ENCODE results near the gene HNRNPM.
"Not testable (repeated sequence)": the region's sequence is repeated elsewhere in the genome, so short reads cannot be mapped to it uniquely, and the experiment has no call there.

Gene HNRNPM, protein sequence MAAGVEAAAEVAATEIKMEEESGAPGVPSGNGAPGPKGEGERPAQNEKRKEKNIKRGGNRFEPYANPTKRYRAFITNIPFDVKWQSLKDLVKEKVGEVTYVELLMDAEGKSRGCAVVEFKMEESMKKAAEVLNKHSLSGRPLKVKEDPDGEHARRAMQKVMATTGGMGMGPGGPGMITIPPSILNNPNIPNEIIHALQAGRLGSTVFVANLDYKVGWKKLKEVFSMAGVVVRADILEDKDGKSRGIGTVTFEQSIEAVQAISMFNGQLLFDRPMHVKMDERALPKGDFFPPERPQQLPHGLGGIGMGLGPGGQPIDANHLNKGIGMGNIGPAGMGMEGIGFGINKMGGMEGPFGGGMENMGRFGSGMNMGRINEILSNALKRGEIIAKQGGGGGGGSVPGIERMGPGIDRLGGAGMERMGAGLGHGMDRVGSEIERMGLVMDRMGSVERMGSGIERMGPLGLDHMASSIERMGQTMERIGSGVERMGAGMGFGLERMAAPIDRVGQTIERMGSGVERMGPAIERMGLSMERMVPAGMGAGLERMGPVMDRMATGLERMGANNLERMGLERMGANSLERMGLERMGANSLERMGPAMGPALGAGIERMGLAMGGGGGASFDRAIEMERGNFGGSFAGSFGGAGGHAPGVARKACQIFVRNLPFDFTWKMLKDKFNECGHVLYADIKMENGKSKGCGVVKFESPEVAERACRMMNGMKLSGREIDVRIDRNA

DNA sequence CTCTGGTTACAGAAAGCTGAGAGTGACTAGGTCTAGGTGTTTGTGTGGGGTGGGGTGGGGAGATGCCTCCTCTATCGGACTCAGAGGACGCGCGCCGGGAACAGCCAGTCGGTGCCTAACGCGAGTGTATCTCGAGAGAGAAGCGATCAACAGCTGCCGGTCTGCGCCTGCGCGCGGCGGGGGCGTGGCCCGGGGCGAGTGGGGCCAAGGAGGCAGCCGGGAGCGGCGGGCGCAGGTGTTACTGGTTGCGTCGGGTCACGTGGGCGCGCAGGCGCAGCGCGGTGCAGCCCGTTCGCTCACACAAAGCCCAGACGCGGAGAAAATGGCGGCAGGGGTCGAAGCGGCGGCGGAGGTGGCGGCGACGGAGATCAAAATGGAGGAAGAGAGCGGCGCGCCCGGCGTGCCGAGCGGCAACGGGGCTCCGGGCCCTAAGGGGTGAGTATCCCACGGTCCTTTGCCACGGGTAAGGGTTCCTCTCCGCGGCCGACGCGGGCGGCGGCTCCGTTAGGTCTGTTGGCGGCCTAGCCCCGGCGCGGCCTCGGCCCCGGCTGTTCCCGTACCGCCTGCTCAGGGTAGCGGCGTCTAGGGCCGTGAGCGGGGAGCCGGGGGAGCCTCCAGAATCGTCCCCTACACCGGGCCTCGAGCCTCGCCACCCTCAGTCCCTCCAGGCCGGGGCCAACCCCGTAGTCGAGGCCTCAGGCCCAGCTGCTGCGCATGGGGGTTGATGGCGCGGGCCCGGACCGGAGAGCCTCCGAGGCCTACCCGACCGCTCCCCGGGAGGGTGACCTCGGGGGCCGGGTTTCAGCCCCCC, at the start of gene HNRNPM:
HNRNPM (plus strand) TSS at position 299 of the 811 bp plus-strand sequence; CDS start at position 323, 24 bp downstream.
- peak; percentile 77 to 100 (median 97) for DNase-seq

DNA sequence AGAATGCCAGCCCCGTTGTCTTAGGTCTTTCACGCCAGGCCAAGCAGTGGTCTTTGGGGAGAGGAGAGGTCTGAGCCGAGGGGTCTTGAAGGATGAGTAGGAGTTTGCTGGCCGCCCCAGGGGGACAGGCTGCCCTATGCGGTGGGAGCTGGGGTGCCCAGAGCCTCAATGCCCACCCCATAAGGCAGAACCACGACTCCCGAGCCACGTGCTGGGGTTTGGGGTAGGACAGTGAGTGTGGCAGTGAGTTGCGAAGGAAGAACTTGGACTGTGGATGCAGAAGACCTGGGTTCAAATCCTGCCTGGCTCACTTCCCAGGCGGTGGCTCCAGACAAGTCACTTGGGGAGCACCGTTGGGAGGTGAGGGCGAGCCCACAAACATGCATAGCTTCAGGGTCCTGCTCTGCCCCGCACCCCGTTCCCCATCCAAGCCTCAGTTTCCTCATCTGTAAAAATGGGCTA, 49.1 kb upstream of the HNRNPM start:
- DNase-seq, result no peak

DNA sequence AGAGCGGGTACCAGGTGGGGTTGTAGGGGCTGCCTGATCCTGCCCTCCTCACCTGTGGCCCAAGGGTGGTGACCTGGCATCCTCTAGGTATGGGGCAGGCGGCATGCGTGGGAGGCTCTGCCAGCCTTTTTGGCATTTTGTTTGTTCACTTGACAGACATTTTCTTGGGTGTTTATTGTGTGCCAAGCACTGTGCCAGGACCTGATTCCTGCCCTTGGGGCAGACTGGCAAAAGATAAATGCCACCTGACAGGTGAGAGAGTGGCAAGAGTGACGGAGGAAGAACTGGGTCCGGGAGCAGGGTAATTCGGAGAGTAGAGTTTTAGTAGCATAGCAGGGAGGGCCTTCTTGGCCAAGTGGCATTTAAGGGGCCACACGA, 48.6 kb upstream of the HNRNPM start:
- DNase-seq, result no peak

DNA sequence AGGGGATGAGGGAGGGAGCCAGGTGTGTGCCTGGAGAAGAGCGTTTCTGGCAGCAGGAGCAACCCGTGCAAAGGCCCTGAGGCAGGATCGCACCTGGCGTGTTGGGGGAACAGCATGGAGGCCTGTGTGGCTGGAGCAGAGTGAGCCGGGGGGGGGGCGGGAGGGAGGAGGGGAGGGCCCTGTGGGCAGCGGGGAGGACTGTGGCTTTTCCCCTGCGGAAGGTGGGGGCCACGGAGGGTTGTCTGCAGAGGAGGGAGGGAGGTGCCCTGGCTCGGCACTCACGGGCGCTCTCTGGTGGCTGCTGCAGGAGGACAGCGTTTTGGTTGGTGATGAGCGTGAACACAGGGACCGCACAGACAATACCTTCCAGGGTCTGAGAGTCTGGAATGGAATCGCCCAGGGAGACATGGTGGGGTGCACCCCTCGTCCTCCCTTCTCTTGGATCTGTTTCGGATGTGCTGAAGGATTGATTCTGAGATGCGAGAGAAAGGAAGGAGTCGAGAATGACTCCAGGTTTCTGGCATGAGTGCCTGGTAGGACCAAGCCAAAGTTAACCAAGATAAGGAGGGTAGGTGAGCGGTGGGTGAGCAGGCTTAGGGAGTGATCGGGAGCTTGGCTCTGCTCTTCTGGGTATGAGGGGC, 48.1 kb upstream of the HNRNPM start:
- DNase-seq, result peak in 46 of 56 donors; percentile 9 to 81 (median 54)

DNA sequence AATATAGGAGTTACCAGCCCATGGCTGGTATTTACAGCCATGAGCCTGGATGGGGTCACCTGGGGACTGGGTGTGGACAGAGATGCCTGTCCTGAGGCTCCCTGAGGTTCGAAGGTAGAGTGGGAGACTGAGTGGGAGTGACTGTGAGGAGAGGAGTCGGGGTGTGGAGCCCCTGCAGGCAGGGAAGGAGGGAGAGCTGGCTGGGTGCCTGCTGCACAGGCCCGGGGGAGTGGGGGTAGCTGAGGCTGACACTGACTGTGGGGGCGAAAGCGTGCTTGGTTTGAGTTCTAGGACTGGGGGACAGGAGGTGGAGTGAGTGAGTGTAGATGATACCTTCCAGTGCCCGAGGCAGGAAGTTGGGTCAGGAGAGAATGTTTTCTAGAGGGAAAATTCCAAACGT, 47.5 kb upstream of the HNRNPM start:
- peak in 3 of 56 donors; percentile 11 to 13 (median 12) for DNase-seq

DNA sequence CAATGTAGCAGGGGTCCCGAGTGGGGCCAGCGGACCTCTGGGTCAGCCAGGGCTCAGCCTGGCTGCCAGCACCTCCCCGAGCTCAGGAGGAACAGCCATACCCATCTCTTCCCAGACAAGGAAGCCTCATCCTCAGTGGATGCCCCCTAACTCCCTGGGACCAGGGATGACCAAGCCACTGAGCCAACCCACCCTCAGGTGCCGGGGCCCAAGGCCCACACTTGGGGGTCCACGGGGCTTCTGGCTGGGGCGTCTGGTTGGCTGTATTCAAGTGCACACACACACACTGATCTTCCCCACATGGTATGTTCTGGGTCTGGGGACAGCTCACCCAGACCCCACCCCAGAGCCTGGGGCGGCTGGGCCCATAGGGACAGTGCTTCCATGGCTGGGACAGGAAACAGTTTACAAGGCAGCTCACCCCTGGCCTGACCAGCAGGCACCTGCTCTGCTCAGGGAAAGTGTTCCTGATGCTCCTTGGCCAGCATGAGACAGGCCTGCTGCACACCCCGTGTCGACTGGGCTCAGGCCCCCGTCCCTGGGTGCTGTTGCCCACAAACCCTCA, 46.9 kb upstream of the HNRNPM start:
- DNase-seq, result peak in 1 of 56 donors; percentile 23

DNA sequence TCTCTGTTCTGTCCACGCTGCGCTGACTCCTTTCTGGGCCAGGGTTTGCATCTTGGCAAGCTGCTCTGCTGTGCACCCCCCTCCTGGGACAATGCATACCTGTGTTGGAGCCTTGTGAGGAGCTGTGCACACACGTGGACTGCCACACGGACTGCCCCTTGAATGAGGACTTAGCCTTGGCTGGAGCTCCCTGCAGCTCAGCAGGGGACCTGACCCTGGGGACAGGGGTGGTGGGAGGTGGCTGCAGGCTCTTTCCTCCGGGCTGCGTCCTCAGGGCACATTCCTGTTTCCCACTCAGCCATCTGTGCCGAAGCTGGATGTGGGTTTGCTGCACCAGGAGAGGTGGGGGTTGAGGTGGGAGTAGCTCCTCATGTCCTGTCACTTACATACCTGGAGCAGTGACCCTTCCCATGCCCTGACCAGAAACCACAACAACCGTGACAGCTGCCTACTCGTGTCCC, 46.4 kb upstream of the HNRNPM start:
- peak in 11 of 56 donors; percentile 10 to 48 (median 23) for DNase-seq

DNA sequence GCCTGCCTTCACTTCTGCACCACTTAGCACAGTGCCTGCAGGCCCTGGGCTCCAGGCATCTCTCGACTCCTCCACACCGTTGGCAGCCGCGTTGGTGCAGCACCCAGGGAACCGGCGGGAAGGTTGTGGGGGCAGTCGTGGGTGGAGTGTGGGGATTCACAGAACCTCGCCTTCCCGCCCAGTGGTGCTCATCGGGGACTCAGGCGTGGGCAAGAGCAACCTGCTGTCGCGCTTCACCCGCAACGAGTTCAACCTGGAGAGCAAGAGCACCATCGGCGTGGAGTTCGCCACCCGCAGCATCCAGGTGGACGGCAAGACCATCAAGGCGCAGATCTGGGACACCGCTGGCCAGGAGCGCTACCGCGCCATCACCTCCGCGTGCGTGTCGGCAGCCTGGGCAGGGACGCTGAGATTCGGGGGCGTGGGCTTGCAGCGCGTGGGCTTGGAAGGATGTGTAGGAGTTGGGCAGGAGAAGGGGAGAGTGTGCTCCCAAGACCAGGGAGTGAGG, 45.0 kb upstream of the HNRNPM start:
- DNase-seq, result peak in 1 of 56 donors; percentile 11

DNA sequence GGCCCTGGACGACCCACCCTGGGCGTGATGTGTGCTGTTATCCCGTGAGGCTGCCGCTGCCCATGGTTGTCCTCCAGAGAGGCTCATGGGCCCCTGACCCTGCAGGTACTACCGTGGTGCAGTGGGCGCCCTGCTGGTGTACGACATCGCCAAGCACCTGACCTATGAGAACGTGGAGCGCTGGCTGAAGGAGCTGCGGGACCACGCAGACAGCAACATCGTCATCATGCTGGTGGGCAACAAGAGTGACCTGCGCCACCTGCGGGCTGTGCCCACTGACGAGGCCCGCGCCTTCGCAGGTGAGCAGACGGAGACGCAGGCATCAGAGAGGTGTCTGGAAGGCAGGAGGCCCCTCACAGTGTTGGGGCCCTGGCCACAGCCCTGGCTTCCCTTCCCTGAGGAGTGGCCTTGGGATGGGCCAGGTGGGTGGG, 42.8 kb upstream of the HNRNPM start:
- no peak for DNase-seq

DNA sequence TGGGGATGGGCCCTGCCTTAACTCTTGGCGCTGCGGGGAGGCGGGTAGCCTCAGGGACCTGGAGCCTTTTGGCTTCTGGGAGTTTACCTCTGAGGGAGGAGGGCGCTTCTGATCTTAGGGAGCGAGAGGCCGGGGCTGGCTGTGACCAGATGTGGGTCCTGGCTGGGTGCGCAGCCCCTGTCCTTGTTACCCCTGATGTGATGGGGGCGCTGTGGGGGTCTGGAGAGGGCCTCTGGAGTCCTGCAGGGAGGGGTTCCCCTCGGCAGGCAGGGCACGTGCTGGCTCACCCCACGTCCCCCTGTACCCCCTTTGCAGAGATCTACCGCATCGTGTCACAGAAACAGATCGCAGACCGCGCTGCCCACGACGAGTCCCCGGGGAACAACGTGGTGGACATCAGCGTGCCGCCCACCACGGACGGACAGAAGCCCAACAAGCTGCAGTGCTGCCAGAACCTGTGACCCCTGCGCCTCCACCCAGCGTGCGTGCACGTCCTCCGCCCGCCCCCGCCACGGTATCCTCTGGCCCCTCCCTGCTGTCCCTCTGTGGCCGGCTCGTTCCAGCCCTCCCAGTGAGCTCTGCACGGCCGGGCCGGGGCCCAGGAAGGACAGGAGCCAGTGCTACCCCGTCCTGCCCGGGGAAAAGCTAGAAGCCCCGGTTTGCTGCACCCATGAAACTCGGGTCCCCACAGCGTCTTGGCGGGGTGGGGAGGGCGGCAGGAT, 41.5 kb upstream of the HNRNPM start:
- DNase-seq, result no peak

DNA sequence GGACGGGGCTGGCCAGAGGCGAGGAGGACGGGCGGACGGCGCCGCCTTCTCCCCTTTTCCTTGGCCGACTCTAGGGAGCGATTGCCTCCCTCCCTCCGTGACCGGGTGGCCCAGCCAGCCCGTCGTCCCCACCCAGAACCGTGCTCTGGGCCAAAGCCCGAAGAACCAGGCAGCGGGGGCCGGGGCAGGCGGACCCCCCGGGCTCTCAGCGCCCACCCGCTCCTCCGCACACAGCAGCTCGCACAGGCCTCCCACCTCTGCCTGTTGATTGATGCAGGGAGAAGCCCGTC, 41.0 kb upstream of the HNRNPM start:
- no peak for DNase-seq

DNA sequence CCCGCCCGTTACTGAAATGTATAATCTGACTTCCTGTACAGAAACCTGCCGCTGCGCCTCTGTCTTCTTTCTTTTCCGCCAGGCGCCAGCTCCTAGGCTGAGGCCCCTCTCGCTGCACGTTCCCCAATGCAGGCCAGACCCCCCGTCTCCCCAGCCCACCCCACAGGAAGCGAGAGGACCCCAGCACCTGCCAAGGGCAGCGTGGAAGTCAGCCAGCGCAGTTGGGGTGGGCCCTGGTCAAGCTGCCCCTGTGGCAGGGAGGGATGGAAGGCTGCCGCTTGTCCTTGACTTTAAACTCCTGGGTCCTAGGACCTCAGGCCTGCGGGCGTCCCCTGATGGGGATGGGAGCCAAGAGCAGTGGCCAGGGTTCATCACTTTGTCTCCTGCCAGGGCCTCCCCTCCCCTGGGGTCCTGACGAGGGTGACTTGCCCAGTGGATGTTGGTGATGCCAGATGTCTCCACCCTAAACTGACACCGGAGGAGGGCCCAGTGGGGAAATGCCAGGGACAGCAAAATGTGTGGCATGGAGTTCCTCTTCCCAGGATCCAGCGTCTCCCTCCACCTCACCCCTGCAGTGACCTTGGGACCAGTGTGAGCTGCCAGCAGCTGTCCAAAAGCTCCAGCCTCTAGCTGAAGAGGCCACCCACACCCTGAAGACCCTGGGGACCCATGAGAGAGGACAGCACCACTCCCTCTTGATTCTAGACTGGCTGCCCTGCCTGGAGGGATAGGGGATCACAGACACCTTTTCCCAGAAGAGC, 40.2 kb upstream of the HNRNPM start:
- no peak for DNase-seq

DNA sequence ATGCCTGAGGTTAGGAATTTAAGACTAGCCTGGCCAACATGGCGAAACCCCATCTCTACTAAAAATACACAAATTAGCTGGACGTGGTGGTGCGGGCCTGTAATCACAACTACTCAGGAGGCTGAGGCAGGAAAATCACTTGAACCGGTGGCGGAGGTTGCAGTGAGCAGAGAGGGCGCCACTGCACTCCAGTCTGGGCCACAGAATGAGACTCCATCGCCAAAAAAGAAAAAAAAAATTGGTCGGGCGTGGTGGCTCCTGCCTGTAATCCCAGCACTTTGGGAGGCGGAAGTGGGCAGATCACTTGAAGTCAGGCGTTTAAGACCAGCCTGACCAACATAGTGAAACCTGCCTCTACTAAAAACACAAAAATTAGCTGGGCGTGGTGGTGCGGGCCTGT, 34.1 kb upstream of the HNRNPM start:
- not testable (repeated sequence) for DNase-seq

DNA sequence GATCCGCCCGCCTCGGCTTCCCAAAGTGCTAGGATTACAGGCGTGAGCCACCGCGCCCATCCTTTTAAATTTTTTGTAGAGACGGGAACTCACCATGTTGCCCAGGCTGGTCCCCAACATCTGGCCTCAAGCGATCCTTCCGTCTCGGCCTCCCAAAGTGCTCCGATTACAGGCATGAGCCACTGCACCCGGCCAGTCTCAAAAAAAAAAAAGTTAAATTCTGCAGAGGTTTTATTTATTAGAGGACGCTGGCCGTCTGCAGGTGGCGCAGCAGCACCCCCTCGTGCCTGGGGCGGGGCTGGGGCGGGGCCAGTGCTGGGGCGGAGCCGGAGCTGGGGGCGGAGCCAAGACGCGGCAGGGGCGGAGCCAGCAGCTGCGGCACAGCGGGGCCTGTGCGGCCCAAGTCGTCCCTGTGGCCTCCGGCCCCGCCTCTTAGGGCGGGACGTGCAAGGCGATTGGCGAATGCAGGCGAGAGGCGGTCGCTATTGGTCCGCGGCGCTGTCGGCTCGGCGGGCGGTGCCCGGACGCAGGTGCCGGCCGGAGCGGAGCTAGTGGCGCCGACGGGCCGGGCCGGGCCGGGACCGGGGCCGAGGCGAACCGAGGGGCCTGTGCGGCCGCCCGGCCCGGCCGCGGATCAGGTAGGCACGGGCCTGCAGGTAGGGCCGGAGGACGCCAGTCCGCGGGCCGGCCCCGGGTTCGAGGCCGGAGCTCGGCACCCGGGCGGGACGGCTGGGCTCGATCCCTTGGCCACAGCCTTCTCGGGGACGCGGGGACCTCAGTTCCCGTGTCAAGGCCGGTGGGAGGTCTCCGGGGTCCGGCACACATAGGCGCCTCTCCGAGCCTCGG, 31.8 kb upstream of the HNRNPM start, which contains the start of gene MARCHF2:
MARCHF2 (plus strand) TSS at position 523 of the 846 bp plus-strand sequence. CDS start 8,536 bp downstream, outside the sequence.
- peak; percentile 69 to 98 (median 92) for DNase-seq

DNA sequence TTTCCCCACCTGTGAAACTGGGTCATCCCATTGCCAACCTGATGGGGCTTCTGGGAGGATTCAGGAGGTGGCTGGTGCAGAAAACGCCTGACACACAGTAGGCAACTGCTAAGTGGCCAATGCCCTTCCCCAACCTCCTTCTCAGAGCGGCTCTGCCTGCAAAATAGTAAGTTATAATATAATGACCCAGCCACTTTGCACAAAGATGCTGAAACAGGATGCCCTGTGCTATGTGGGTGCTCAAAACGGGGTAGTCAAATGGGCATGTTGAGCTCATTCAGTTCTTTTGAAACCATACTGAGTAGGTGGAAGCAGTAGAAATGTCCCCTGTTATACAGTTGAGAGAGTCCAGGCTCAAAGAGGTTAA, 31.2 kb upstream of the HNRNPM start:
- no peak for DNase-seq

DNA sequence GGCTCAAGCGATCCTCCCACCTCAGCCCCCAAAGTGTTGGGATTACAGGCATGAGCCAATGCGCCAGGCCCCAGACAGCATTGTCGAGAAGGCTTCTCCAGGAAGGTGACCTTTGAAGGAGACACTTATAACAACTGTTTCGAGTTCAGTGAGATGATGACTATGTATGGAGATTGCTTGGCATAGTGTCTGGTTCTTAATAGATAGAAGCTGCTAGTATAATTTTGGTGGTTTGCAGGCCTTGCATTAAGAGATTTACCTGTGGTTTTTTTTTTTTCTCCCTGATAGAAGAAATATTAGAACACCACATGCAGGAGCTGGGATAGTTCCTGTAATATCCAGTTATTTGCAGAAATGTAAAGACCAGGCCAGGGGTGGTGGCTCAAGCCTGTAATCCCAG, 28.0 kb upstream of the HNRNPM start:
- DNase-seq, result no peak

DNA sequence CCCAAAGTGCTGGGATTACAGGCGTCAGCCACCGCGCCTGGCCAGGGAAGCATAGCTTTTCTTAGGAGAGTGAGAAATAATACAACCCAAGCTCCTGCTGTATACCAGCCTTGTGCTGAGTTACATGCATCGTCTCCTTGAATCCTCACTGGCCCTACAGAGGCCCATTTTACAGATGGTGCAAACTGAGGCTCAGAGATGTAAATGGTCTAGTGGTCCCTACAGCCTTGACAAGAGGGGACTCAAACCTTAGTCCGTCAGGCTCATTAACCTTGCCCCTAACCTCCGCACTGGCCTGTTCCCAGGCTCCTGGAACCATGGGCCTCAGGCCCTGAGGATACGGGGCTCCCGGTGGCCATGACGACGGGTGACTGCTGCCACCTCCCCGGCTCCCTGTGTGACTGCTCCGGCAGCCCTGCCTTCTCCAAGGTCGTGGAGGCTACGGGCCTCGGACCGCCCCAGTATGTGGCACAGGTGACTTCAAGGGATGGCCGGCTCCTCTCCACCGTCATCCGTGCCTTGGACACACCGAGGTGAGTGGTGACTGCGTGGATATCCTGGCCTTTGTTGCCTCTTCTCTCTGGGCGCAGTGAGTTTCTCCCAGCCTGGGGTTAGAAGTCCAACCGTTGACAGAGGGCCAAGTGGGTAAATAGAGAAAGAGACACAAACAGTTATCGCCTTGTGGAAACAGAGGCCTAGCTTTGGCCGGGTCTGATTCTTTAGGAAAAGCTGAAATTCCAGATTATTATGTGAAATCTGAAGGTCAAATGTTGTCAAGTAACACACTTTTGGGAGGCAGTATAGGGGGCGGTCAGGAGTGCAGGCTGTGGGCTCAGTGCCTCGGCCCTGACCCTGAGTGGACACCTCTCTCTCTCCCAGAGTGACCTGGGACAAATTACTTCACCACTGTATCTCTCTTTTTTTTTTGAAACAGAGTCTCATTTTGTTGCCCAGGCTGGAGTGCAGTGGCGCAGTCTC, 23.0 kb upstream of the HNRNPM start:
- no peak for DNase-seq

All from amygdala (tissue), 56 donors.